ENCODE data around the gene STK16.

DNA sequence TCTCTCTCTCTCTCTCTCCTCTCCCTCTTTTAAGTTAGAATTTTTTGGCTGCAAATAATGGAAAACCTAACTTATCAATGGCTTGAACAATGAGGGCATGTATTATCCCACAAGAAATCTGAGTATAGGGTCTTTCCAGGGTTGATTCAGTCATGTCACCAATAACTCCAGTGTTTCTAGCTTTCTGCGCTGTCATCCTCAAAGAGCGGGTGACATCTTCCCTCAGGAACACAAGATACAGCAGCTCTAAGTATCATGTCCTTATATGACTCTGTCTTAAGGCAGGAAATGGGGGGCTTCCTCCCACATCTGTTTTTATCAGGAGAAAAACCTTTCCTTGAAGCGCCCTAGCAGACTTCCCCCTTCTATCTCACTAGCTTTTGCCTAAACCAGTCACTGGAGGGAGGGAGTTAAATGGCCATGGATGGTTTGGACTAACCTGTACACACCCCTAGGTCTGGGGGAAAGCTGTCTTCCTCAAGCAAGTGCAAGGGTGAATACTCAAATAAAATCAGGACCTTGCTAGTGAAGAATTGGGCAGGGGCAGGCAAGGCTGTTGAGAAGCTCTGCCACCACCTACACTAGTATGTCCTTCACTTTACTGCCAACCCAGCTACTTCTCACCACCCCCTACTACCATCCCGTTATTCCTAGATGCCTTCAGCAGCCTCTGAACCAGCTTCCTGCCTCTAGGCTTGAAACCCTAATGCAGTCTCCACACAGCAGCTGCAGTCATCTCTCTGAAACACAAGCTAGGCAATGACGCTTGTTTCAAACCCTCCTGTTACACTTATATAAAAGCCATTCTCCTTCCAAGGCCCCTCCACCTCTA is 16.0 kb downstream of the STK16 start:
- TF ChIP-seq, protein P1, sequence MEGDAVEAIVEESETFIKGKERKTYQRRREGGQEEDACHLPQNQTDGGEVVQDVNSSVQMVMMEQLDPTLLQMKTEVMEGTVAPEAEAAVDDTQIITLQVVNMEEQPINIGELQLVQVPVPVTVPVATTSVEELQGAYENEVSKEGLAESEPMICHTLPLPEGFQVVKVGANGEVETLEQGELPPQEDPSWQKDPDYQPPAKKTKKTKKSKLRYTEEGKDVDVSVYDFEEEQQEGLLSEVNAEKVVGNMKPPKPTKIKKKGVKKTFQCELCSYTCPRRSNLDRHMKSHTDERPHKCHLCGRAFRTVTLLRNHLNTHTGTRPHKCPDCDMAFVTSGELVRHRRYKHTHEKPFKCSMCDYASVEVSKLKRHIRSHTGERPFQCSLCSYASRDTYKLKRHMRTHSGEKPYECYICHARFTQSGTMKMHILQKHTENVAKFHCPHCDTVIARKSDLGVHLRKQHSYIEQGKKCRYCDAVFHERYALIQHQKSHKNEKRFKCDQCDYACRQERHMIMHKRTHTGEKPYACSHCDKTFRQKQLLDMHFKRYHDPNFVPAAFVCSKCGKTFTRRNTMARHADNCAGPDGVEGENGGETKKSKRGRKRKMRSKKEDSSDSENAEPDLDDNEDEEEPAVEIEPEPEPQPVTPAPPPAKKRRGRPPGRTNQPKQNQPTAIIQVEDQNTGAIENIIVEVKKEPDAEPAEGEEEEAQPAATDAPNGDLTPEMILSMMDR (IDR thresholded peaks at IDR 0.05; ENCODE audit: insufficient read depth, low read depth, low read length): no peak
- no peak for TF ChIP-seq EZH2 (IDR thresholded peaks at IDR 0.05; ENCODE audit: insufficient read depth, low read length)

Measured in astrocyte (in vitro differentiated cells and primary cell).